Liver (tissue), 3 donors: Measurements from ENCODE around the gene RNF183.

ENCODE experiments used
- CTCF ChIP-seq: fragments of 150-350 bp; IDR thresholded peaks from 2 replicates; pipeline ENCODE4 v1.5.1; 2017; ENCODE audit warnings: improper control_type of control experiment, low read depth, low read length; ENCODE audit not compliant: missing input control
- FOXA1 ChIP-seq: IDR thresholded peaks from 2 replicates; pipeline ENCODE4 v1.6.1; 2016; ENCODE audit warnings: antibody characterized with exemption
- GABPA ChIP-seq, 2 donors: IDR thresholded peaks in 1 of 2; conservative IDR thresholded peaks in 1 of 2; 2 replicates each; pipeline ENCODE4 v1.6.1; 2016; ENCODE audit warnings: antibody characterized with exemption in 2 of 2, mild to moderate bottlenecking in 1 of 2, moderate library complexity in 1 of 2
- JUND ChIP-seq, 2 donors: IDR thresholded peaks; 2 replicates each; pipeline ENCODE4 v1.6.1; 2016; ENCODE audit warnings: antibody characterized with exemption in 2 of 2
- MAX ChIP-seq: IDR thresholded peaks from 2 replicates; pipeline ENCODE4 v1.6.1; 2016; ENCODE audit warnings: antibody characterized with exemption
- RAD21 ChIP-seq, 2 donors: IDR thresholded peaks; 2 replicates each; pipeline ENCODE4 v1.6.1; 2016; ENCODE audit warnings: antibody characterized with exemption in 2 of 2, mild to moderate bottlenecking in 2 of 2
- YY1 ChIP-seq: IDR thresholded peaks from 2 replicates; pipeline ENCODE4 v1.6.1; 2016; ENCODE audit warnings: antibody characterized with exemption, mild to moderate bottlenecking
- ZBTB33 ChIP-seq: IDR thresholded peaks from 2 replicates; pipeline ENCODE4 v1.6.1; 2016; ENCODE audit warnings: antibody characterized with exemption
- donor health status: healthy.
- donor health status: healthy.

DNA sequence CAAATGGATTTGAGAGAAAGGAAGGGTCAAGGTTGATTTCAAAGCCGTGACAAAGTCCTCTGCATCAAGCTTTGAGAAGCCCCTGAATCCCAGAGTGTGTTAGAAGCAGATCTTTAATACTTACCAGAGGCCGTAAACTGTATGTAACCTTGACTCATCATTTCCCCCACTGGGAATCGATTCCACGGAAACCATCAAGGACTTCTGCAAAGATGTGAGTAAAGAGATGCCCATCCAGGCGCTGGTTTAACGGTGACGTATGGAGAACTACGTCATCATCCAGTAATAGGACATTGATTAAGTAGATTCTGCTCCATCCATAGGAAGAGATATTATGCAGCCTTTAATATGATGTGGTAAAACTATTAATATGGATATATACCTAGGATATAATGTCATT is 1.6 kb downstream of the RNF183 start:
- TF ChIP-seq JUND (IDR thresholded peaks at IDR 0.05) (no peak), CTCF (no peak), RAD21 (IDR thresholded peaks at IDR 0.05) (no peak), YY1 (no peak), GABPA (IDR thresholded peaks at IDR 0.05 in 1 of 2, conservative IDR thresholded peaks at IDR 0.05 in 1 of 2) (no peak), MAX (no peak), FOXA1 (no peak), ZBTB33 (no peak)
